Sigmoid colon (tissue), 4 donors: ENCODE results near the gene SAMD9.

Experiments
- POLR2AphosphoS5 ChIP-seq, 4 donors: sonication (generic); formaldehyde crosslinking; IDR thresholded peaks; one replicate each; pipeline ENCODE4 v1.6.1; 2017; ENCODE audit warnings: antibody characterized with exemption in 4 of 4
- TF ChIP-seq, protein P1 (sequence below), 4 experiments: fragments of 450-650 bp in 3 of 4; fragments of 200-600 bp in 1 of 4; IDR thresholded peaks; one replicate each; pipeline ENCODE4 v1.5.1; 2016 to 2019; ENCODE audit warnings: antibody characterized with exemption in 4 of 4, mild to moderate bottlenecking in 3 of 4, moderate library complexity in 2 of 4

GRCh38 chr7:93164766-93165165 is 47.0 kb upstream of the SAMD9 start:
- TF ChIP-seq POLR2AphosphoS5 (IDR thresholded peaks at IDR 0.05), result no peak
- TF ChIP-seq, protein P1, sequence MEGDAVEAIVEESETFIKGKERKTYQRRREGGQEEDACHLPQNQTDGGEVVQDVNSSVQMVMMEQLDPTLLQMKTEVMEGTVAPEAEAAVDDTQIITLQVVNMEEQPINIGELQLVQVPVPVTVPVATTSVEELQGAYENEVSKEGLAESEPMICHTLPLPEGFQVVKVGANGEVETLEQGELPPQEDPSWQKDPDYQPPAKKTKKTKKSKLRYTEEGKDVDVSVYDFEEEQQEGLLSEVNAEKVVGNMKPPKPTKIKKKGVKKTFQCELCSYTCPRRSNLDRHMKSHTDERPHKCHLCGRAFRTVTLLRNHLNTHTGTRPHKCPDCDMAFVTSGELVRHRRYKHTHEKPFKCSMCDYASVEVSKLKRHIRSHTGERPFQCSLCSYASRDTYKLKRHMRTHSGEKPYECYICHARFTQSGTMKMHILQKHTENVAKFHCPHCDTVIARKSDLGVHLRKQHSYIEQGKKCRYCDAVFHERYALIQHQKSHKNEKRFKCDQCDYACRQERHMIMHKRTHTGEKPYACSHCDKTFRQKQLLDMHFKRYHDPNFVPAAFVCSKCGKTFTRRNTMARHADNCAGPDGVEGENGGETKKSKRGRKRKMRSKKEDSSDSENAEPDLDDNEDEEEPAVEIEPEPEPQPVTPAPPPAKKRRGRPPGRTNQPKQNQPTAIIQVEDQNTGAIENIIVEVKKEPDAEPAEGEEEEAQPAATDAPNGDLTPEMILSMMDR (IDR thresholded peaks at IDR 0.05), result no peak
